ENCODE data around the gene MLXIP. TPM values are rescaled to one million over a fixed set of nuclear protein-coding genes. Genes with fewer than 3 reads are reported as not detected.

MLXIP gene
- total RNA-seq, 1 donor from 2014 or later, result 54.5 TPM

DNA sequence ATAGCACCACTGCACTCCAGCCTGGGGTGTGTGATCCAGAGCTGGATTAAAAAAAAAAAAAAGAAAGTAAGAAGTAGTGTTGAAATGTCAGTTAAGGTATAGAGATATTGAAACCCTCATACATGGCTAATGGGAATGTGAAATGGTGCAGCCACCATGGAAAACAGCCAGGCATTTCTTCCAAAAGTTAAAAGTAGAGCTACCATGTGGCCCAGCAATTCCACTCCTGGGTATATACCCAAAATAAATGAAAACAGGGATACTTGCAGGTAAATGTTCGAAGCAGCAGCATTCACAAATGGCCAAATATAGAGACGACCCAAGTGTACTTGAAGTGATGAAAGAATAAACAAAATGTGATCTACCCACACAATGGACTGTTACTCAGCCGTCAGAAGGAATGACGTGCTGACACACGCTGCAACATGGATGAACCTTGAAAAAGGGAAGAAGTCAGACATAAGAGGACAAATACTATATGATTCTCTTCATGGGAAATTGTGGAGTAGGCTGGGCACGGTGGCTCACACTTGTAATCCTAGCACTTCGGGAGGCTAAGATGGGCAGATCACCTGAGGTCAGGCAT lies 80.2 kb downstream of the MLXIP start:
- no peak for DNase-seq (ENCODE audit: extremely low spot score, unreplicated experiment)
- Mint-ChIP-seq H3K27ac (ENCODE audit: unreplicated experiment) (no peak overlapping the region), H3K4me1 (ENCODE audit: unreplicated experiment) (no peaks in the 10 kb centered on the region), H3K36me3 (ENCODE audit: unreplicated experiment) (no peaks in the 10 kb centered on the region), H3K27me3 (ENCODE audit: unreplicated experiment) (no peaks in the 10 kb centered on the region), H3K9me3 (ENCODE audit: unreplicated experiment) (no peaks in the 10 kb centered on the region), H3K4me3 (ENCODE audit: unreplicated experiment) (no peak overlapping the region)
- TF ChIP-seq, protein P1, sequence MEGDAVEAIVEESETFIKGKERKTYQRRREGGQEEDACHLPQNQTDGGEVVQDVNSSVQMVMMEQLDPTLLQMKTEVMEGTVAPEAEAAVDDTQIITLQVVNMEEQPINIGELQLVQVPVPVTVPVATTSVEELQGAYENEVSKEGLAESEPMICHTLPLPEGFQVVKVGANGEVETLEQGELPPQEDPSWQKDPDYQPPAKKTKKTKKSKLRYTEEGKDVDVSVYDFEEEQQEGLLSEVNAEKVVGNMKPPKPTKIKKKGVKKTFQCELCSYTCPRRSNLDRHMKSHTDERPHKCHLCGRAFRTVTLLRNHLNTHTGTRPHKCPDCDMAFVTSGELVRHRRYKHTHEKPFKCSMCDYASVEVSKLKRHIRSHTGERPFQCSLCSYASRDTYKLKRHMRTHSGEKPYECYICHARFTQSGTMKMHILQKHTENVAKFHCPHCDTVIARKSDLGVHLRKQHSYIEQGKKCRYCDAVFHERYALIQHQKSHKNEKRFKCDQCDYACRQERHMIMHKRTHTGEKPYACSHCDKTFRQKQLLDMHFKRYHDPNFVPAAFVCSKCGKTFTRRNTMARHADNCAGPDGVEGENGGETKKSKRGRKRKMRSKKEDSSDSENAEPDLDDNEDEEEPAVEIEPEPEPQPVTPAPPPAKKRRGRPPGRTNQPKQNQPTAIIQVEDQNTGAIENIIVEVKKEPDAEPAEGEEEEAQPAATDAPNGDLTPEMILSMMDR (IDR thresholded peaks at IDR 0.05), result no peak

DNA sequence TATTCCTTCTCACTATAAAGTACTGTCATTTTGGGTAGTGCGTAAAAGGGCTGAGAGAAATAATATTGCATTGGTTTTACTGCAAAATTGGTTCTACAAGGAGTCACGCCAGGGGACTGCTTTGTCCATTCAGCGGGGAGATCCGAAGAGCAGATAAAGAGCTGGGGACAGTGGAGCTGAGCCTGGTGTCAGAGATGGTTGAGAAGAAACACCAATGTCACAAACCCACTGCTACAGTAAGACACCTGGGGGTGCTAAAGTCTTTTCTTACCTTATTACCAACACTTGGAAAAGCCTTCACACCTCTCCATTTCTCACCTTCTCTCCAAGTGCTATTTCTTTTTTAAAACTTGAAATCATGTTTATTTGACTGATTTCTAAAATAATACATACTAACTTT lies 81.3 kb downstream of the MLXIP start:
- no peaks in the 10 kb centered on the region for H3K4me1 Mint-ChIP-seq (ENCODE audit: unreplicated experiment)
- no peak overlapping the region for H3K27ac Mint-ChIP-seq (ENCODE audit: unreplicated experiment)
- H3K36me3 Mint-ChIP-seq (ENCODE audit: unreplicated experiment), result no peaks in the 10 kb centered on the region
- TF ChIP-seq, protein P1 (IDR thresholded peaks at IDR 0.05), result no peak
- no peak overlapping the region for H3K4me3 Mint-ChIP-seq (ENCODE audit: unreplicated experiment)
- H3K27me3 Mint-ChIP-seq (ENCODE audit: unreplicated experiment), result no peaks in the 10 kb centered on the region
- H3K9me3 Mint-ChIP-seq (ENCODE audit: unreplicated experiment), result no peaks in the 10 kb centered on the region
- DNase-seq (ENCODE audit: extremely low spot score, unreplicated experiment), result no peak

DNA sequence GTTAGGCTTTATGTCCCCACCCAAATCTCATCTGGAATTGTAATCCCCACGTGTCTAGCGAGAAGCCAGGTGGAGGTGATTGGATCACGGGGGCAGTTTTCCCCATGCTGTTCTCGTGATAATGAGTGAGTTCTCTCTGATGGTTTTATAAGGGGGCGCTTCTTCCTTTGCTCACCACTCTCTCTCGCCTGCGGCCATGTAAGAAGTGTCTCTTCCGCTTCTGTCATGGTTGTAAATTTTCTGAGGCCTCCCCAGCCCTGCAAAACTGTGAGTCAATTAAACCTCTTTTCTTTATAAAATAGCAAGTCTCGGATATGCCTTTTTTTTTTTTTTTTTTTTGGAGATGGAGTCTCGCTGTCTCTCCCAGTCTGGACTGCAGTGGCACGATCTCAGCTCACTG lies 82.2 kb downstream of the MLXIP start:
- H3K36me3 Mint-ChIP-seq (ENCODE audit: unreplicated experiment), result no peaks in the 10 kb centered on the region
- H3K27me3 Mint-ChIP-seq (ENCODE audit: unreplicated experiment), result no peaks in the 10 kb centered on the region
- H3K4me1 Mint-ChIP-seq (ENCODE audit: unreplicated experiment), result no peaks in the 10 kb centered on the region
- H3K27ac Mint-ChIP-seq (ENCODE audit: unreplicated experiment), result no peak overlapping the region
- DNase-seq (ENCODE audit: extremely low spot score, unreplicated experiment), result no peak
- no peaks in the 10 kb centered on the region for H3K9me3 Mint-ChIP-seq (ENCODE audit: unreplicated experiment)
- TF ChIP-seq, protein P1 (IDR thresholded peaks at IDR 0.05), result no peak
- H3K4me3 Mint-ChIP-seq (ENCODE audit: unreplicated experiment), result no peak overlapping the region

DNA sequence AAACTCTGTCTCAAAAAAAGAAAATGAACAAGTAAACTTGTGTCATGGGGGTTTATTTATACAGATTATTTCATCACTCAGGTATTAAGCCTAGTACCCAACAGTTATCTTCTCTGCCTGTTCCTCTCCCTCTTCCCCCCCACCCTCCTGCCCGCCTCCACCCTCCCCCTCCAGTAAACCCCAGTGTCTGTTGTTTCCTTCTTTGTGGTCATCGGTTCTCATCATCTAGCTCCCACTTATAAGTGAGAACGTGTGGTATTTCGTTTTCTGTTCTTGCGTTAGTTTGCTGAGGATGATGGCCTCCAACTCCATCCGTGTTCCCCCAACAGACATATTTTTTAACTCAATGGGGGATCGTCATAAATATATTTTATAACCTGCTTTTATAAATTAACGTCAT lies 83.1 kb downstream of the MLXIP start:
- Mint-ChIP-seq H3K27me3 (ENCODE audit: unreplicated experiment) (no peaks in the 10 kb centered on the region), H3K4me3 (ENCODE audit: unreplicated experiment) (no peak overlapping the region), H3K27ac (ENCODE audit: unreplicated experiment) (no peak overlapping the region), H3K9me3 (ENCODE audit: unreplicated experiment) (no peaks in the 10 kb centered on the region), H3K4me1 (ENCODE audit: unreplicated experiment) (no peaks in the 10 kb centered on the region), H3K36me3 (ENCODE audit: unreplicated experiment) (no peaks in the 10 kb centered on the region)
- TF ChIP-seq, protein P1 (IDR thresholded peaks at IDR 0.05), result no peak
- no peak for DNase-seq (ENCODE audit: extremely low spot score, unreplicated experiment)

DNA sequence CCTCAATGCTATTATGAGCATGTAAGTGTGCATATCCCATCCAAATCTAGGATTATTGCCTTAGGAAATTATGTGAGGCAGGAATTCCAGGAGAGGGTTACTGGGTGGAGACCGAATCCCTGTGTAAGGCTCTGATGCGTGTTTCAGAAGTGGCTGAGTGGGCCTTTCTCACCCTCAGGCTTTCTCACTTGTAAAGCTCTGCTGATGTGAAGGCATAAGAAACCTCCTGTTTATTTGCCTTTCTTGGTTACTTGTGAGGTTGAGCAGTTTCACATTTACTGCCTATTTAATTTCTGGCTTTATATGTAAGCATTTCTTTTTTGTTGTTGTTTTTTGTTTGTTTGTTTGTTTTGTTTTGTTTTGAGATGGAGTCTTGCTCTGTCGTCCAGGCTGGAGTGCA lies 84.4 kb downstream of the MLXIP start:
- Mint-ChIP-seq H3K27me3 (ENCODE audit: unreplicated experiment) (peaks cover 4% of the 10 kb centered on the region), H3K4me3 (ENCODE audit: unreplicated experiment) (no peak overlapping the region), H3K9me3 (ENCODE audit: unreplicated experiment) (no peaks in the 10 kb centered on the region), H3K36me3 (ENCODE audit: unreplicated experiment) (no peaks in the 10 kb centered on the region), H3K4me1 (ENCODE audit: unreplicated experiment) (no peaks in the 10 kb centered on the region), H3K27ac (ENCODE audit: unreplicated experiment) (no peak overlapping the region)
- TF ChIP-seq, protein P1 (IDR thresholded peaks at IDR 0.05), result no peak
- DNase-seq (ENCODE audit: extremely low spot score, unreplicated experiment), result no peak
